Loucy (cell line): Measurements from ENCODE around the gene GIMAP6.

Experiments
- H2AFZ ChIP-seq: fragments of 200-600 bp; sonication (generic); 2 replicates; pipeline ENCODE4 v1.6.0; 2016; ENCODE audit warnings: antibody characterized with exemption, mild to moderate bottlenecking, low read length, moderate library complexity
- H3F3A ChIP-seq: fragments of 200-600 bp; 2 replicates; pipeline ENCODE4 v1.6.0; 2016; ENCODE audit warnings: antibody characterized with exemption, low read depth, mild to moderate bottlenecking
- H3K27me3 ChIP-seq: fragments of 200-600 bp; sonication (generic); 2 replicates; pipeline ENCODE4 v1.6.1; 2014; ENCODE audit warnings: low read length, mild to moderate bottlenecking; ENCODE audit not compliant: insufficient read depth, poor library complexity, severe bottlenecking
- H3K36me3 ChIP-seq: fragments of 200-600 bp; sonication (generic); 2 replicates; pipeline ENCODE4 v1.6.1; 2016; ENCODE audit warnings: low read length; ENCODE audit not compliant: insufficient read depth
- H3K4me1 ChIP-seq: fragments of 200-600 bp; sonication (generic); 2 replicates; pipeline ENCODE4 v1.5.1; 2014; ENCODE audit warnings: low read length, mild to moderate bottlenecking; ENCODE audit not compliant: insufficient read depth, poor library complexity, severe bottlenecking
- H3K4me2 ChIP-seq: fragments of 200-600 bp; sonication (generic); 2 replicates; pipeline ENCODE4 v1.6.0; 2014; ENCODE audit warnings: antibody characterized with exemption, low read length, low read depth, mild to moderate bottlenecking; ENCODE audit not compliant: poor library complexity, severe bottlenecking
- H3K4me3 ChIP-seq: fragments of 200-600 bp; sonication (generic); 2 replicates; pipeline ENCODE4 v1.5.1; 2014; ENCODE audit warnings: low read length, mild to moderate bottlenecking, mixed read lengths; ENCODE audit not compliant: poor library complexity, severe bottlenecking
- H3K79me2 ChIP-seq: fragments of 200-600 bp; sonication (generic); 2 replicates; pipeline ENCODE4 v1.6.1; 2014; ENCODE audit warnings: low read length; ENCODE audit not compliant: insufficient read depth
- H3K9ac ChIP-seq: fragments of 200-600 bp; sonication (generic); 2 replicates; pipeline ENCODE4 v1.6.0; 2014; ENCODE audit warnings: mild to moderate bottlenecking, low read depth, low read length, moderate library complexity; ENCODE audit not compliant: poor library complexity, severe bottlenecking
- H3K9me2 ChIP-seq: fragments of 200-600 bp; sonication (generic); replicated peaks from 2 replicates; pipeline ENCODE4 v1.6.1; 2016; ENCODE audit warnings: low read depth, low read length, mixed read lengths
- H3K9me3 ChIP-seq: fragments of 200-600 bp; sonication (generic); 2 replicates; pipeline ENCODE4 v1.6.1; 2014; ENCODE audit warnings: mild to moderate bottlenecking, antibody characterized with exemption, low read length, low read depth; ENCODE audit not compliant: insufficient read depth
- H4K20me1 ChIP-seq: fragments of 200-600 bp; sonication (generic); 2 replicates; pipeline ENCODE4 v1.6.0; 2014; ENCODE audit warnings: antibody characterized with exemption, low read length, mild to moderate bottlenecking; ENCODE audit not compliant: insufficient read depth, poor library complexity, severe bottlenecking
- EZH2phosphoT487 ChIP-seq: fragments of 200-600 bp; IDR thresholded peaks from 2 replicates; pipeline ENCODE4 v1.6.1; 2018; ENCODE audit warnings: antibody characterized with exemption, mild to moderate bottlenecking, moderate library complexity, borderline replicate concordance
- TF ChIP-seq, protein P1 (sequence below): fragments of 200-600 bp; sonication (generic); conservative IDR thresholded peaks from 2 replicates; pipeline ENCODE4 v1.5.1; 2014; ENCODE audit warnings: mild to moderate bottlenecking, antibody characterized with exemption, low read length

GIMAP6 gene

DNA sequence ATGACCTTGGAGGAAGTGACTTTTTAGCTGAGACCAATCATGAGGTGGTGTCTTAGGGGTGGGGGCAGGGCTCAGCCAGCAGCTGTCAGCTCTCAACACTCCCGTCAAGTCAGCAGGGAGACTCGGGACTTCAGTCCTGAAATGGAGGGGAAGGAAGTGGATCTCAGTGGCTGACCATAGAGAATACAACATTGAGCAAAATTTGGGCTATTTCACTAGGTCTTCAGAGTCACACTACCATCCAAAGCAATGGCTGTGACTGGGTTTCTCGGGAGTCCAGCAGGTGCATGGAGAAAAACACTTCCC is 16.8 kb upstream of the GIMAP6 start:
- Histone ChIP-seq H3K4me3 (no peak overlapping the region), H3F3A (no peaks in the 10 kb centered on the region), H2AFZ (no peak overlapping the region), H3K4me2 (no peak overlapping the region), H3K79me2 (no peaks in the 10 kb centered on the region), H3K9ac (no peak overlapping the region), H3K36me3 (no peaks in the 10 kb centered on the region), H3K4me1 (peaks cover 14% of the 10 kb centered on the region), H3K9me3 (peaks cover 5% of the 10 kb centered on the region; the same call in 1 of the 2 replicates), H3K27me3 (no peaks in the 10 kb centered on the region), H3K9me2 (no peaks in the 10 kb centered on the region), H4K20me1 (no peaks in the 10 kb centered on the region)
- TF ChIP-seq, protein P1, sequence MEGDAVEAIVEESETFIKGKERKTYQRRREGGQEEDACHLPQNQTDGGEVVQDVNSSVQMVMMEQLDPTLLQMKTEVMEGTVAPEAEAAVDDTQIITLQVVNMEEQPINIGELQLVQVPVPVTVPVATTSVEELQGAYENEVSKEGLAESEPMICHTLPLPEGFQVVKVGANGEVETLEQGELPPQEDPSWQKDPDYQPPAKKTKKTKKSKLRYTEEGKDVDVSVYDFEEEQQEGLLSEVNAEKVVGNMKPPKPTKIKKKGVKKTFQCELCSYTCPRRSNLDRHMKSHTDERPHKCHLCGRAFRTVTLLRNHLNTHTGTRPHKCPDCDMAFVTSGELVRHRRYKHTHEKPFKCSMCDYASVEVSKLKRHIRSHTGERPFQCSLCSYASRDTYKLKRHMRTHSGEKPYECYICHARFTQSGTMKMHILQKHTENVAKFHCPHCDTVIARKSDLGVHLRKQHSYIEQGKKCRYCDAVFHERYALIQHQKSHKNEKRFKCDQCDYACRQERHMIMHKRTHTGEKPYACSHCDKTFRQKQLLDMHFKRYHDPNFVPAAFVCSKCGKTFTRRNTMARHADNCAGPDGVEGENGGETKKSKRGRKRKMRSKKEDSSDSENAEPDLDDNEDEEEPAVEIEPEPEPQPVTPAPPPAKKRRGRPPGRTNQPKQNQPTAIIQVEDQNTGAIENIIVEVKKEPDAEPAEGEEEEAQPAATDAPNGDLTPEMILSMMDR = no peak
- no peak for TF ChIP-seq EZH2phosphoT487

DNA sequence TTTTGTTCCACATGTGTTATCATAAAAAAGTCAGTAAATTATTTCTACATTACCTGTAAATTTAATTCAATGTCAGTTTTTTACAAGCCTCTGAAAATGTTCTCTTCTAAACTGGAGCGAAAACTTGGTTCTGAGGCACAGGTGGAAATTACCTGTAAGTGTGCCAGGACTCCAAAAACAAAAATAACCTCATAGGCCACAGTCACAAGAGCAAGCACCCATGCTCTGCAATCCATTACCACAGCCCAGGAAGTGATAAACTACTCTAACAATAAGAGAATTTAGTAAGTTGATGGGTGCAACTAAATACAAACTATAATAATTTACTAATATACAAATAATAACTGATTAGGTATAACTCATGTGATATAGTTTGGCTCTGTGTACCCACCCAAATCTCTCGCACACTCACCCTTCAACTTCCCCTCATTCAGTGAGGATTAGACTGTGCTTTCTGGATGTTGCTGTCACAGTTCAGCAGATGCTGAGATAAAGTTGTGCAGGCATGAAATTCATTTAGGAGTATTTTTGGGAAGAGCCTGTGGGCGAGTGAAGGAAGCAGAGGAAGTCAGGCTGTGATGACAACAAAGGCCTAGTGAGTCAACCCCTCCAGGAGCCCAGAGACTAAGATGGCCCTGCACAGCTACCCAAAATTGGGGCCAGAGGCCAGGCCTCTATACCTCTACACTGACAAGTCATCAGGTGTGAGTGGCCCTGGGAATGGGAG is 16.3 kb upstream of the GIMAP6 start:
- H2AFZ ChIP-seq = no peak overlapping the region
- no peak overlapping the region for H3K9ac ChIP-seq
- H3K4me1 ChIP-seq = peaks cover 14% of the 10 kb centered on the region
- no peak overlapping the region for H3K4me2 ChIP-seq
- H3K79me2 ChIP-seq = no peaks in the 10 kb centered on the region
- no peaks in the 10 kb centered on the region for H3F3A ChIP-seq
- no peaks in the 10 kb centered on the region for H3K9me2 ChIP-seq
- H3K4me3 ChIP-seq = no peak overlapping the region
- no peaks in the 10 kb centered on the region for H3K27me3 ChIP-seq
- no peaks in the 10 kb centered on the region for H4K20me1 ChIP-seq
- no peak for TF ChIP-seq EZH2phosphoT487
- TF ChIP-seq, protein P1 = no peak
- peaks cover 5% of the 10 kb centered on the region; the same call in 1 of the 2 replicates for H3K9me3 ChIP-seq
- no peaks in the 10 kb centered on the region for H3K36me3 ChIP-seq

DNA sequence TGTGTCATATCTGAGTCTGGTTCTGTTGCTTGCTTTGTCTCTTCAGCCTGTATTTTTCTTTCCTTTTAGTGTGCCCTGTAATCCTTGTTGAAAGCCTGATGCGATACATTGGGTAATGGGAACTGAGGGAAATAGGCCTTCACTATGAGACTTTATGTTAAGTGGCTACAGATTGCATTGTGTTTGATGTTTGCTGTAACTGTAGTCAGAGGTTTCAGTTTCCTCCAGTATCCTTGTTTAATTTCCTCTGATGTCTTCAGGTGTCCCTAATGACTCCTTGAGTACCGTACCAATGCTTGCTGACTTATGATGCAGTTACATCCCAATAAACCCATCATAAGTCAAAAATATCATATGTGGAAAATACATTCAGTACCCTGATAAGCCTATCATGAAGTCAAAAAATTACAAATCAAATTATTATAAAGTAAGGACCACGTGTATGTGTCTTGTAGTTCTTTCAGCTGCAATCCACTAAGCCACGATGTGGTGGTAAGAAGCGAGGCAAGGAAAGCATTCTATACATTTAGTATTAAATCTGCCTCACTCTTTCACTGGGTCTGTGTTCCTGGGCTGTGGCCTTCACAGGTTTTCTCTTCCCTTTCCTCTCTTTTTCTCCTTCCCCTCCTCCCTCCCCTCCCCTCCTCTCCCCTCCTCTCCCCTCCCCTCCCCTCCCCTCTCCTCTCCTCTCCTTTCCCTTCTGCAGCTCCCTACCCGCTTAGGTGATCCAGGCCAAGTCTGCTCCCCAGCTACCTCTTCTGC is 13.3 kb upstream of the GIMAP6 start:
- no peaks in the 10 kb centered on the region for H3K36me3 ChIP-seq
- no peak overlapping the region for H2AFZ ChIP-seq
- no peak for TF ChIP-seq EZH2phosphoT487
- TF ChIP-seq, protein P1 = no peak

More for the DNA sequence above, 13.3 kb upstream of the GIMAP6 start:
- H3K9me2 ChIP-seq = no peaks in the 10 kb centered on the region
- H3K9me3 ChIP-seq = peaks cover 5% of the 10 kb centered on the region; the same call in 1 of the 2 replicates
- no peaks in the 10 kb centered on the region for H3F3A ChIP-seq
- no peaks in the 10 kb centered on the region for H3K27me3 ChIP-seq
- H3K4me1 ChIP-seq = peaks cover 14% of the 10 kb centered on the region
- H3K4me2 ChIP-seq = no peak overlapping the region
- H3K4me3 ChIP-seq = no peak overlapping the region
- H3K9ac ChIP-seq = no peak overlapping the region
- no peaks in the 10 kb centered on the region for H4K20me1 ChIP-seq
- H3K79me2 ChIP-seq = no peaks in the 10 kb centered on the region
